AG04449 (cell line): ENCODE results near the gene UTS2B.

Experiments used
- CTCF ChIA-PET: fragments of 350-600 bp; formaldehyde crosslinking; extraction: SDS; loops from one replicate; lab custom pipeline; 2021; ENCODE audit warnings: antibody characterized with exemption; lab: Yijun Ruan, JAX
- POLR2A ChIA-PET: fragments of 400-600, 350-600 bp; formaldehyde crosslinking; extraction: SDS; loops from one replicate; lab custom pipeline; 2020; ENCODE audit warnings: antibody characterized with exemption, inconsistent platforms; lab: Yijun Ruan, JAX
- DNase-seq: peaks from one replicate; pipeline ENCODE4 v3.0.0-alpha.2; 2010; ENCODE audit warnings: low read depth, low spot score
- H3K4me3 ChIP-seq: 2 replicates; pipeline ENCODE4 v1.5.1; 2011; ENCODE audit warnings: low read depth, mild to moderate bottlenecking, control low read depth, low read length
- TF ChIP-seq, protein P1 (sequence below): IDR thresholded peaks from one replicate; pipeline ENCODE4 v1.5.1; 2011; ENCODE audit warnings: mild to moderate bottlenecking, moderate library complexity, low read length, control low read depth, inconsistent platforms; ENCODE audit not compliant: insufficient read depth; ENCODE audit errors: missing control alignments

UTS2B gene

DNA sequence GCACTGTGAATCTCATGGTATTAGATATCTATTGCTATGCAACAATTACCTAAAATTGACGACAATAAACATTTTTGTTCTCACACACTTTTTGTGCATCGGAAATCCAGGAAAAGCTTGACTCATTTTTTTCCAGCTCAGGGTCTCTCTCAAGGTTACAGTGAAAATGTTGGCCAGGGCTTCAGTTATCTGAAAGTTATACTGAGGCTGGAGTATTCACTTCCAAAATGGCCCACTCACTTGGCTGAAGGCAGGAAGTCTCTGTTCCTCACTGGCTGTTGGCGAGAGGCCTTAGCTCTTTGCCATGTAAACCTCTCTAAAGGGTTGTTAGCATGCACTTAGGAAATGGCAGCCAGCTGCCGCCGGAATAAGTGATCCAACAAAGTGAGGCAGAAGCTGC, 89.8 kb downstream of the UTS2B start:
- TF ChIP-seq, protein P1, sequence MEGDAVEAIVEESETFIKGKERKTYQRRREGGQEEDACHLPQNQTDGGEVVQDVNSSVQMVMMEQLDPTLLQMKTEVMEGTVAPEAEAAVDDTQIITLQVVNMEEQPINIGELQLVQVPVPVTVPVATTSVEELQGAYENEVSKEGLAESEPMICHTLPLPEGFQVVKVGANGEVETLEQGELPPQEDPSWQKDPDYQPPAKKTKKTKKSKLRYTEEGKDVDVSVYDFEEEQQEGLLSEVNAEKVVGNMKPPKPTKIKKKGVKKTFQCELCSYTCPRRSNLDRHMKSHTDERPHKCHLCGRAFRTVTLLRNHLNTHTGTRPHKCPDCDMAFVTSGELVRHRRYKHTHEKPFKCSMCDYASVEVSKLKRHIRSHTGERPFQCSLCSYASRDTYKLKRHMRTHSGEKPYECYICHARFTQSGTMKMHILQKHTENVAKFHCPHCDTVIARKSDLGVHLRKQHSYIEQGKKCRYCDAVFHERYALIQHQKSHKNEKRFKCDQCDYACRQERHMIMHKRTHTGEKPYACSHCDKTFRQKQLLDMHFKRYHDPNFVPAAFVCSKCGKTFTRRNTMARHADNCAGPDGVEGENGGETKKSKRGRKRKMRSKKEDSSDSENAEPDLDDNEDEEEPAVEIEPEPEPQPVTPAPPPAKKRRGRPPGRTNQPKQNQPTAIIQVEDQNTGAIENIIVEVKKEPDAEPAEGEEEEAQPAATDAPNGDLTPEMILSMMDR: no peak
- H3K4me3 ChIP-seq: no peak overlapping the region
- POLR2A ChIA-PET: no interaction called here
- CTCF ChIA-PET: interaction anchor here (1.6 kb wide), 1 partner anchor 1204 kb away, joined by 3 read pairs; no protein-coding TSS in a partner anchor
- no peak for DNase-seq

DNA sequence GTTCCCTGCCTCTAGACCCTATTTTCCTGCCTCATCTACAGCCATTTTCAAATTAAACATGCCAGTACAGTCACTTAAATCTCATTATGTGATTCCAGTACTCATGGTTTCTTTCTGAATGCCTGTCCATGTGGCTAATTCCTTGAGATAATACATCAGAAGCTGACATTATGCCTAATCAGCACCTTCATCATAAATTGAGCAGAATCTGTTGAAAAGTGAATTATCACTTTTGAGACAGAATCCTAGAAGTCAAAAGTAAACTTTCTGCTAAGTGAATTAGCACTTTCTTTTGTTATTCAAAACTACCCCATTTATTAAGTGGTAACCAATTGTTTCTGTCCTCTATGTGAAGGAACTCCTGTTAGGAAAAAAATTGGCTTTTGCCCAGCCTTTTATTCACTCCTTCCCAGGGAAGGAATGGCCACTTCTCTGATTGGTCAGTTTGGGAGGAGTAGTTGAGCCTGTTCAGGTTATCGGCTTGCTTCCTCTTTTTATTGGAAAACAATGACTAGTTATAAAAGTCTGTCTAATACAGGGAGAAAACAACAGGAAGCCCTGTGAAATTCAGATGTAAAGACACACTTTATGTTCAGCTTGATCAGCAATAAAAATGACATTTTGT, 90.8 kb downstream of the UTS2B start:
- DNase-seq: no peak

DNA sequence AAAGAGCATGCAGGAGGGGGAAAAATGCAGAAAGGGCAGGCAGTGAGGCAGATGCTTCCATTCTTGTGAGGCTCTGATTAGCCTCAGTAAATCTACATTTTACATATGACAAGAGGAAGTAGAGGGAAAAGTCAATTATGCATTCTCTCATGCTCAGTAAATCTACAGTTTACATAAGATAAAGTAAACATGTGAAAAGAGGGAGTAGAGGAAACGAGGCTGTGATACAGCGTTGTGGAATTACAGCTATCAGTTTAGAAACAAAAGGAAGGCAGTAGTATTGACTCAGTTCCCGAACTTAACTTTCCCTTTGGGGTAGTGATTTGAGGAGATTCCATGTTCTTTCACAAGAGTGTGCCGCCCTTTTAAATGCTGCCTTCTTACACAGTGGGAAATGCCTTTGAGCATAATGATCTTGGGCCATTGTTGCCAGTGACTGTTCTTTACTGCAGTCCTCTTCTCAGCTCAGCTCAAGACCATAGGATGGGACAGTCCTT, 92.0 kb downstream of the UTS2B start:
- POLR2A ChIA-PET: no interaction called here
- CTCF ChIA-PET: interaction anchor here (1.4 to 1.5 kb wide), 2 partner anchors 427 to 1206 kb away, joined by 3 to 4 read pairs; no protein-coding TSS in a partner anchor
- no peak overlapping the region for H3K4me3 ChIP-seq
- TF ChIP-seq, protein P1: no peak
- no peak for DNase-seq

More for the DNA sequence above, 90.8 kb downstream of the UTS2B start:
- ChIA-PET POLR2A (no interaction called here), CTCF (no interaction called here)
- no peak overlapping the region for H3K4me3 ChIP-seq
- TF ChIP-seq, protein P1: no peak

DNA sequence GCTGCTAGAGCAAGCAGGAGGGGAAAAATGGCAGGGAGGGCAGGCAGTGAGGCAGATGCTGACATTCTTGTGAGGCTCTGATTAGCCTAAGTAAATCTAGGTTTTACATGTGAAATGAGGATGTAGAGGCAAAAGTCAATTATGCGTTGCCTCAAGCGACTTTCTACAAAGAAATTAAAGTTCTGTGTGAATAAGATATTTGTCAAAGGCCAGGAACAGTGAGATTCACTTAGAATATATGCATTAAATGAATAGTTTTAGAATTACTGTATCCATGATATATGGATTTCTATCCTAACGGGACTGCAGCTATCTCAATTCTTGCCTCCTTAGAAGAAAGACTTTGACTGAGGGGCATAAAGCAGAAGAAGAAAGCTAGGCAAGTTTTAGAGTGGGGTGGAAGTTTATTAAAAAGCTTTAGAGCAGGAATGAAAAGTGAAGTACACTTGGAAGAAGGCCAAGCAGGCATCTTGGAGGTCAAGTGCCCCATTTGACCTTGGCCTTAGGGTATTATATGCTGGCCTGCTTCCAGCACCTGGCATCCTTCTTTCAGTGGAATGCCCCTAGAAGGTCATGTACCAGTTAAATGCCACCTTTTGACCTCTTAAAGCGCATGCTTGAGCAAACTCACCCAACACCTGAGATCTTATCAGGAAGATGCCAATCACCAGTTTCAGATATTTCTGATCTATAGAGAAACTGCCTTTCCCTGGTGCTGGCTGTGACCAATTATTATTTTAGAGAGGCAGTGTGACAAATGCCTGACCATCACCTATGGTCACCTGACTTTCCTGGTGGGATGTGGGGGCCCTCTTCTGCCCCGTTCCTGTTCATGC, 93.1 kb downstream of the UTS2B start:
- no peak for DNase-seq
- no peak overlapping the region for H3K4me3 ChIP-seq
- CTCF ChIA-PET: interaction anchor here (1.4 to 1.5 kb wide), 2 partner anchors 426 to 1207 kb away, joined by 3 to 4 read pairs; no protein-coding TSS in a partner anchor
- TF ChIP-seq, protein P1: no peak
- POLR2A ChIA-PET: no interaction called here

DNA sequence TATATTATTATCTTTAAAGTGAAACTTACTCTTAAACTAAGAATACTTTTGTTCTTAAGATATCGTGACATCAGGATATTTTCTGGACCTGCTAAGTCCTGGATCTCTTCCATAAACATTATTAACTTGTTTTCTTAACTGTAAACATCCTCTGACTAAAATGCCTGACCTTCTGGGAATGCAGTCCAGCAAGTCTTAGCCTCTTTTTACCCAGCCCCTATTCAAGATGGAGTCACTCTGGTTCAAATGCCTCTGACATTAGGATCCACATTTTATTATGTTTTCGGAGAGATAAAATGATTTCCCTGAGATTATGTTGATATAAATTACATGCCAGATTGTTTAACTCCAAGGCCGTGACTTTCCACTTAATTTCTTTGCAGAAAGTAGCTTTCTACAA, 93.7 kb downstream of the UTS2B start:
- POLR2A ChIA-PET: no interaction called here
- TF ChIP-seq, protein P1: no peak
- DNase-seq: peak; percentile 68
- no peak overlapping the region for H3K4me3 ChIP-seq
- CTCF ChIA-PET: no interaction called here
